ENCODE data around the gene CATSPER3. TPM values are rescaled to one million over a fixed set of nuclear protein-coding genes. Genes with fewer than 3 reads are reported as not detected.

Gene CATSPER3
- total and polyA plus RNA-seq, 2 of the 13 experiments (the other 11 are each of a cell fraction or from before 2014, with no cell fraction given), result 0.33 to 0.37 TPM

DNA sequence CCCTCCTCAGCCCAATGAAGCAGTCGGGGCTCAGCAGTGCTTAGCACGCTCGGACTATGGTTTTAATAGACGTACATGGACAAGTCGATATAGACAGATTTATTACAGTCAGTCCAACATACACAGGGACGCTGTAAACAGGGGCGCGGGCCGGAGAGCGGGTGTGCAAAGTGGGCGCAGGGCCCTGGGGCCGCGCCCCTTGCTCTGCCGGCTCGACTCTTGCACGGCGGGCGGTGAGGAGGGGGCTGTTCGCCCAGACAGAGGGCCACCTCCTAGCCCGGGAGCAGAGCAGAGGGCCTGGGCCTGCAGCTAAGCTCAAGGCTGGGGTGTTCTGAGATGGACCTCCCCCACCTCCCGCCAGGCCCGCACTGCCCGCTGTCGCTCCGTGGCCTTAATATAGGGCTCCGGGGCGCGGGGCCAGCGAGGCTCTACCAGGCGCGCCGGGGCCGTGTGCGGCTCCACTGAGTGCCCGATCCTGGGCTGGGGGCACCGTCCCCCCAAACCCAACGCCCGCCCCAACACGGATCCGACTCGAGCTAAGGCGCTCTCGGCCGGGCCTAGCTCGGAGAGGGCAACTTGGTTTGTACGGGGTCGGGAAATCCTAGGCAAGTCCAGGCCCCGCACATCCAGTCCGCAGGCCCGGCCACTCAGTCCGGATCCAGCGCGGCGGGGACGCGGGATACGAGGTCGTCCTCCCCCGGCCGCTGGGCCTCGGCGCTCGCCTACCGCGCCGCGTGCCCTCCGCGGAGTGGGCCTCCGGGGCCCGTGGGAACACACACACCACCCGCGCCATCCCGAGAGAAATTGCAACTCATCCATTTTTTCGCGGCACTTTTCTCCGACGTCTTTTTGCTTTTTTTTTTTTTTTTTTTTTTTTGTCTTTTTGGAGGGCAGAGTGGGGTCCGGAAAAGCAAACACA is 60.2 kb downstream of the CATSPER3 start:
- no peak for DNase-seq (ENCODE audit: low spot score)
- CTCF ChIA-PET (ENCODE audit: low intra/inter-chr PET ratio, low total read pairs), result no interaction called here
- H3K36me3 ChIP-seq (replicated peaks in 1 of 2; ENCODE audit: control insufficient read depth in 1 of 2, insufficient read depth in 2 of 2, low read length in 2 of 2), result peaks cover 3 to 14% of the 10 kb centered on the region in 2 experiments; a peak in 3 of 5 replicates
- peak; percentile 53; the same call in 1 of the 2 replicates for TF ChIP-seq RBFOX2 (IDR thresholded peaks at IDR 0.05; ENCODE audit: low read depth, low read length)
- peak; percentile 86 for TF ChIP-seq AGO2 (optimal IDR thresholded peaks at IDR 0.05; ENCODE audit: low read depth, low read length)
- no peak for TF ChIP-seq ZNF343 (CRISPR knock-in tag; IDR thresholded peaks at IDR 0.05)
- no peak for TF ChIP-seq ZNF496 (CRISPR knock-in tag; IDR thresholded peaks at IDR 0.05; ENCODE audit: insufficient replicate concordance)
- no peaks in the 10 kb centered on the region for H3K9me3 ChIP-seq (ENCODE audit: low read length)
- POLR2A ChIA-PET, result no interaction called here
- H4K20me1 ChIP-seq (ENCODE audit: insufficient read depth, low read length), result no peaks in the 10 kb centered on the region
- H3K79me2 ChIP-seq (ENCODE audit: insufficient read depth, low read length), result peaks cover 20% of the 10 kb centered on the region
- H3K9ac ChIP-seq (ENCODE audit: insufficient read depth, low read depth, low read length), result no peak overlapping the region
- peaks cover 27% of the 10 kb centered on the region for H3K4me1 ChIP-seq (ENCODE audit: insufficient read depth, low read length)
- H3K27me3 ChIP-seq (ENCODE audit: control insufficient read depth in 1 of 2, insufficient read depth in 2 of 2, low read length in 2 of 2), result no peaks in the 10 kb centered on the region
- FAIRE-seq, result no peak
- BruUV-seq (replicated peaks), result no TSS peak
- WGBS (ENCODE audit: low lambda C conversion rate), result 96% methylated on average over 56 of the region's 79 CpGs
- intact Hi-C loops (cut with micrococcal nuclease; ENCODE audit: unreplicated experiment), result loop anchor here (10.0 kb wide), 1 partner anchor 307 kb away; no protein-coding TSS in a partner anchor
- H2AFZ ChIP-seq (ENCODE audit: low read length), result no peak overlapping the region
- no peak for ATAC-seq
- H3K4me3 ChIP-seq (replicated peaks in 1 of 3; ENCODE audit: insufficient read depth in 1 of 3, low read depth in 2 of 3, low read length in 3 of 3), result no peak overlapping the region
- no peak overlapping the region for H3K4me2 ChIP-seq (ENCODE audit: low read depth, low read length)
- in situ Hi-C loops (cut with HindIII; ENCODE audit: extremely low pct_ligation_motif_present, low pct_unique_long_range_greater_than_20kb), result no loop called here
- H3K27ac ChIP-seq (ENCODE audit: extremely low read length, insufficient read depth, low read length), result no peak overlapping the region

DNA sequence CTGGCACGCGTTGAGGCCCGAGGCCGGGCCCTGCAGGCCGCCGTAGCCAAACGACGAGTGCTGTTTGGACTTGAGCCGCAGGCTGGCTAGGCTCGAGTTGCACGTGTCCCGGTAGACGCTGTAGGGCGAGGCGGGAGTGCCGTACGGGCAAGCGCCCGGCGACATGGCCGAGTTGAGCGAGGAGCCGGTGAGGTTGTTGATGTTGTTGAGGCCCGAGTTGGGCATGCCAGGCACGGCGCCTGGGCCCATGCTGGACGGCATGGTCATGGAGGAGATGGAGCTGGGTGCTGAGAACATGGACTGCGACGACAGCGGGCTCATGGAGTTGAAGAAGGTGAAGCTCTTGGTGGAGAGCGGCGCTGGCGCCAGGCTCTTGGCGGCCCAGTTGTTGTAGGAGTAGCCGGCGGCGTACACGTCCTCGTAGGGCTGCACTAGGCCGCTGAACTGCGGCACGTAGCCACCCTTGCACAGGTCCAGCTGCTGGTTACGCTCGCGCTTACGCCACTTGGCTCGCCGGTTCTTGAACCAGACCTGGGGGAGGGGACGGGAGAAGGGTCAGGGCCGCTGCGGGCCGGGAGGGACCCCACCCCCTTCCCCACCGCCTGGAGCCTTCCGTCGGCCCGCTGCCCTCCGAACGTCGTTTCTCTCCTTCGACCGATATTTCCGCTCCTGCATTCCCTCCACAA is 61.2 kb downstream of the CATSPER3 start:
- no TSS peak for BruUV-seq (replicated peaks)
- ATAC-seq (no peak), DNase-seq (ENCODE audit: low spot score) (no peak), FAIRE-seq (no peak)
- Histone ChIP-seq H3K36me3 (replicated peaks in 1 of 2; ENCODE audit: control insufficient read depth in 1 of 2, insufficient read depth in 2 of 2, low read length in 2 of 2) (peaks cover 3 to 14% of the 10 kb centered on the region in 2 experiments; a peak in 3 of 5 replicates), H2AFZ (ENCODE audit: low read length) (no peak overlapping the region), H3K9ac (ENCODE audit: insufficient read depth, low read depth, low read length) (no peak overlapping the region), H3K4me1 (ENCODE audit: insufficient read depth, low read length) (peaks cover 27% of the 10 kb centered on the region), H3K79me2 (ENCODE audit: insufficient read depth, low read length) (peaks cover 26% of the 10 kb centered on the region), H3K27me3 (ENCODE audit: control insufficient read depth in 1 of 2, insufficient read depth in 2 of 2, low read length in 2 of 2) (no peaks in the 10 kb centered on the region), H3K4me2 (ENCODE audit: low read depth, low read length) (no peak overlapping the region), H4K20me1 (ENCODE audit: insufficient read depth, low read length) (no peaks in the 10 kb centered on the region), H3K9me3 (ENCODE audit: low read length) (no peaks in the 10 kb centered on the region), H3K4me3 (replicated peaks in 1 of 3; ENCODE audit: insufficient read depth in 1 of 3, low read depth in 2 of 3, low read length in 3 of 3) (no peak overlapping the region), H3K27ac (ENCODE audit: extremely low read length, insufficient read depth, low read length) (no peak overlapping the region)
- POLR2A ChIA-PET, result no interaction called here
- CTCF ChIA-PET (ENCODE audit: low intra/inter-chr PET ratio, low total read pairs), result no interaction called here
- 97% methylated on average over 52 of the region's 62 CpGs for WGBS (ENCODE audit: low lambda C conversion rate)
- intact Hi-C loops (cut with micrococcal nuclease; ENCODE audit: unreplicated experiment) (loop anchor here (10.0 kb wide), 1 partner anchor 306 kb away; no protein-coding TSS in a partner anchor), in situ Hi-C loops (cut with HindIII; ENCODE audit: extremely low pct_ligation_motif_present, low pct_unique_long_range_greater_than_20kb) (no loop called here)
- TF ChIP-seq KDM5B (CRISPR knock-in tag; IDR thresholded peaks at IDR 0.05; ENCODE audit: borderline replicate concordance), result no peak
- TF ChIP-seq, protein P1, sequence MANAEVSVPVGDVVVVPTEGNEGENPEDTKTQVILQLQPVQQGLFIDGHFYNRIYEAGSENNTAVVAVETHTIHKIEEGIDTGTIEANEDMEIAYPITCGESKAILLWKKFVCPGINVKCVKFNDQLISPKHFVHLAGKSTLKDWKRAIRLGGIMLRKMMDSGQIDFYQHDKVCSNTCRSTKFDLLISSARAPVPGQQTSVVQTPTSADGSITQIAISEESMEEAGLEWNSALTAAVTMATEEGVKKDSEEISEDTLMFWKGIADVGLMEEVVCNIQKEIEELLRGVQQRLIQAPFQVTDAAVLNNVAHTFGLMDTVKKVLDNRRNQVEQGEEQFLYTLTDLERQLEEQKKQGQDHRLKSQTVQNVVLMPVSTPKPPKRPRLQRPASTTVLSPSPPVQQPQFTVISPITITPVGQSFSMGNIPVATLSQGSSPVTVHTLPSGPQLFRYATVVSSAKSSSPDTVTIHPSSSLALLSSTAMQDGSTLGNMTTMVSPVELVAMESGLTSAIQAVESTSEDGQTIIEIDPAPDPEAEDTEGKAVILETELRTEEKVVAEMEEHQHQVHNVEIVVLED (CRISPR knock-in tag; IDR thresholded peaks at IDR 0.05; ENCODE audit: borderline replicate concordance), result no peak
- TF ChIP-seq ZNF235 (CRISPR knock-in tag; IDR thresholded peaks at IDR 0.05; ENCODE audit: borderline replicate concordance), result no peak
- no peak for TF ChIP-seq EED (CRISPR knock-in tag; IDR thresholded peaks at IDR 0.05)
- TF ChIP-seq ZNF331 (CRISPR knock-in tag; IDR thresholded peaks at IDR 0.05), result no peak
- no peak for TF ChIP-seq CBX1 (IDR thresholded peaks at IDR 0.05; ENCODE audit: low read depth)
- no peak for TF ChIP-seq NKX3-1 (CRISPR knock-in tag; IDR thresholded peaks at IDR 0.05)
- TF ChIP-seq ZNF768 (CRISPR knock-in tag; IDR thresholded peaks at IDR 0.05), result peak; percentile 12; the same call in 1 of the 2 replicates
- TF ChIP-seq GABPB1 (CRISPR knock-in tag; IDR thresholded peaks at IDR 0.05), result no peak
